Breast epithelium (tissue), 3 donors: ENCODE data around the gene SUMF2.

ENCODE experiments used
- POLR2A ChIP-seq: fragments of 450-650 bp; IDR thresholded peaks from one replicate; pipeline ENCODE4 v1.6.1; 2016; ENCODE audit warnings: antibody characterized with exemption, mild to moderate bottlenecking, moderate library complexity
- POLR2AphosphoS5 ChIP-seq, 3 donors: sonication (generic); formaldehyde crosslinking; IDR thresholded peaks; one replicate each; pipeline ENCODE4 v1.6.1; 2017; ENCODE audit warnings: antibody characterized with exemption in 3 of 3
- TF ChIP-seq, protein P1 (sequence below), 3 donors: fragments of 450-650 bp; IDR thresholded peaks; one replicate each; pipeline ENCODE4 v1.5.1; 2016 to 2017; ENCODE audit warnings: antibody characterized with exemption in 3 of 3, mild to moderate bottlenecking in 3 of 3, moderate library complexity in 3 of 3

DNA sequence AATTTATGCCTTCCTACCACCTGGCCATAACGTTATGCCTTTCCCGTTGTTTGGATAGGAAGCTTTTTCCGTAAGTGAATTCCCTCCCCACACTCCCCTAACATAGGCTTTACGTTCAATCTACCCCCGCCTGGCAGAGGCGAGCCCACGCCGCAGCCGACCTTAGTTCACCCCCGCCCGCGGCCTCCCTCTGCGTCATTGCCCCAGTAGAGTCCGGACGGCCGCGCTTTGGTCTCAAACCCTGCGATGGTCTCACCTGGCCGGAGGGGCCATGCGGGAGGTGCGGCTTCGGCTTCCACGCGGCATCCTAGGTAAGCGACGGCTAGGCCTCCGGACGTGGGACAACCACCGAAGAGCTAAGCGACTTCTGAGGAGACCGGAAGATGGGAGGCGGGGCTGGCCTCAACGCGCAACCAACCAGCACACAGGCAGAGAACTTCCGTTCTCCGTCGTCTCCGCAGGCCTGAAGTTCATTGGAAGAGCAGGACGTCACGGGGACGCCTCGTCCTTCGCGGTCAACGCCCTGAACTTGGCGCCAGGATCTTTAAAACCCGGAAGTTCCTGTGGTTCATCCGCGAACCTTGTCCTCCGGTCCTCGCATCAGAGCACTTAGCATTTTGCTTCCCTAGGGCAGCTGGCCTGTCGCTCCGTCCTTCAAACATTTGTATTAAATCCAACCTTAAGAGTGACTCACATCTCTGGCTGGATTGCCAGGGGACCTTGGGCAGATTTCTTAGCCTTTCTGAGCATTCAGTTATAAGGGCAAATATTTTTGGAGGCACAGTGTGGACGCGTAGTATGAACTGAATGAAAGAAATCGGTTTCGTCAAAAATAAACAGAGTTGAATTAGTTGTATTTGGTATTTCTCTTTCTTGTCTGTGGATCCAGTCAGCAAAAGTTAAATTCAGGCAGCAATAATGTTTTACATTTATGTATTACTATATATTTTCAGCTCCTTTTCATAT, 42.3 kb downstream of the SUMF2 start, which contains the start of gene CHCHD2:
- TF ChIP-seq, protein P1, sequence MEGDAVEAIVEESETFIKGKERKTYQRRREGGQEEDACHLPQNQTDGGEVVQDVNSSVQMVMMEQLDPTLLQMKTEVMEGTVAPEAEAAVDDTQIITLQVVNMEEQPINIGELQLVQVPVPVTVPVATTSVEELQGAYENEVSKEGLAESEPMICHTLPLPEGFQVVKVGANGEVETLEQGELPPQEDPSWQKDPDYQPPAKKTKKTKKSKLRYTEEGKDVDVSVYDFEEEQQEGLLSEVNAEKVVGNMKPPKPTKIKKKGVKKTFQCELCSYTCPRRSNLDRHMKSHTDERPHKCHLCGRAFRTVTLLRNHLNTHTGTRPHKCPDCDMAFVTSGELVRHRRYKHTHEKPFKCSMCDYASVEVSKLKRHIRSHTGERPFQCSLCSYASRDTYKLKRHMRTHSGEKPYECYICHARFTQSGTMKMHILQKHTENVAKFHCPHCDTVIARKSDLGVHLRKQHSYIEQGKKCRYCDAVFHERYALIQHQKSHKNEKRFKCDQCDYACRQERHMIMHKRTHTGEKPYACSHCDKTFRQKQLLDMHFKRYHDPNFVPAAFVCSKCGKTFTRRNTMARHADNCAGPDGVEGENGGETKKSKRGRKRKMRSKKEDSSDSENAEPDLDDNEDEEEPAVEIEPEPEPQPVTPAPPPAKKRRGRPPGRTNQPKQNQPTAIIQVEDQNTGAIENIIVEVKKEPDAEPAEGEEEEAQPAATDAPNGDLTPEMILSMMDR (IDR thresholded peaks at IDR 0.05): peak in 2 of 3 donors; percentile 10 to 20
- TF ChIP-seq POLR2A (peak; percentile 88), POLR2AphosphoS5 (IDR thresholded peaks at IDR 0.05) (peak; percentile 93 to 99 (median 96))
